Effector CD4-positive, alpha-beta T cell (primary cell): ENCODE results near the gene GART.
A peak's percentile ranks its signal among the peaks of the same experiment; 100 is the strongest.
"Not testable (repeated sequence)": the region's sequence is repeated elsewhere in the genome, so short reads cannot be mapped to it uniquely, and the experiment has no call there.

ENCODE experiments used
- DNase-seq: peaks from one replicate; pipeline ENCODE4 v3.0.0-alpha.2; 2020

Gene GART

DNA sequence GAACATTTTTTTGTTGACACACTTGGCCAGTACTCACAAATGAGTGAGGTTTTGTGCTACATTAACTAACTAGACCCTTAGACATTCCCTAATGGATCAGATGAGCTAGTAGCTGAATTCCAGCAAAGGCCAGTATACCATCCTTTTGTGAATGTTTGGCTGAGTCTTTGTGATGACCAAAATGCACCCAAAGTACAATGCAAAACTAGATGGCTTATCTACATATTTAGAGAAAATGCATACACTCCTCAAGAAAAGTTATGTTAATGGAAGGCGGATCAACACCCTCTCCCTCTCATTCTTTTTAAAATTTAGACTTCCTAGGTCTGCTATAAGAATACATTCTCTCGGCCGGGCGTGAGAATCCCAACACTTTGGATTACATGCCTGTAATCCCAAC is 30.3 kb downstream of the GART start:
- DNase-seq: no peak

DNA sequence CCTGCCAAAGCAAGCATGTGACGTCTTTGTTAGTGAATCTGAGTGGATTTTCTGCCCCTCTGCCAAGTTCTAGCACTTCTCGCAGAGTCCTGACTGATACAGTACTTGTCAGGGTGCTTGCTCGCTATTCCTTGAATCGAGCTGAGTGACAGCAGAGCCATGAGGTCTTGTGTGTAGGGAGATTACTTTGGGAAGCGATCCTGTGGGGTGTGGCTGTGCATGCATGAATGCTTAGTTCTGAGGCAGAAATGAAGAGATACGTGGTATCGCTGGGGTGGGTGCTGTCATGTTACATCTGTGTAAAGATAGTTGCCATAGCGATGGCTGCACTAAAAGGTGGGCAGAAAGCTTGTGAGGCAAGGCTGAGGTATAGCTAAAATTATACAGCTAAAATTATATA is 31.1 kb downstream of the GART start:
- DNase-seq: no peak

DNA sequence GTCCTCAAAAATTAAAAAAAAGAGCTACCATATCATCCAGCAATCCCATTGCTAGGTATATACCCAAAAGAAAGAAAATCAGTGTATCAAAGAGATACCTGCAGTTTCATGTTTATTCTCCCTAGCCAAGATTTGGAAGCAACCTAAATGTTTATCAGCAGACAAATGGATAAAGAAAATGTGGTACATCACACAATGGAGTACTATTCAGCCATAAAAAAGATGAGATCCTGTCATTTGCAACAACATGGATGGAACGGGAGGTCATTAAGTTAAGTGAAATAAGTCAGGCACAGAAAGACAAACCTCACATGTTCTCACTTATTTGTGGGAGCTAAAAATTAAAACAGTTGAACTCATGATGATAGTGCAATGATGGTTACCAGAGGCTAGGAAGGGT is 34.9 kb downstream of the GART start:
- not testable (repeated sequence) for DNase-seq

- no peak for DNase-seq
These were observed 36.1 kb downstream of the GART start for GRCh38 chr21:33505833-33506232.

GRCh38 chr21:33496345-33496744 is 45.6 kb downstream of the GART start:
- no peak for DNase-seq

- no peak for DNase-seq
These were observed 46.2 kb downstream of the GART start for GRCh38 chr21:33495743-33496142.

GRCh38 chr21:33493756-33494155 is 48.2 kb downstream of the GART start:
- DNase-seq: no peak

- no peak for DNase-seq
These were observed 49.3 kb downstream of the GART start for GRCh38 chr21:33492571-33492970.

GRCh38 chr21:33491373-33492102 is 50.4 kb downstream of the GART start, which contains the start of gene DNAJC28:
TSS of gene DNAJC28 (minus strand) at chr21:33491716. CDS start at chr21:33489393, 2,323 bp downstream.
- DNase-seq: peak; percentile 90

DNA sequence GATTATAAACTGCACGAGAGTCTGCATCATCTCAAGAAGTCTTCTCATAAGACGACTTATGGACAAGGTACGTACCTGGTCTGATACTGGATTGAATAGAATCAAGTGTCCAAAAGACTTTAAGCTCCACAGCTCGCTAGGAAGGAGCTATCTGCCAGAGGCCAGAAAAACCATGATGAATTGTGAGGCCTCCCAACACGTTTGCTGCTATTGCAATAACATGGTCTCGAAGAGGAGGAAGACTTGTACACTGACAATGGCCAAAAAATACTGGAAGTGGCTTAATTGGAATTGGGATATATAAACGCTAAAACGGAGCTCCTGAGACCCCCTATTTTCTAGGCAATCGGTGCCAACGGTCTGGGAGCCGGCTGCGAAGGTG is 50.9 kb downstream of the GART start:
- no peak for DNase-seq

DNA sequence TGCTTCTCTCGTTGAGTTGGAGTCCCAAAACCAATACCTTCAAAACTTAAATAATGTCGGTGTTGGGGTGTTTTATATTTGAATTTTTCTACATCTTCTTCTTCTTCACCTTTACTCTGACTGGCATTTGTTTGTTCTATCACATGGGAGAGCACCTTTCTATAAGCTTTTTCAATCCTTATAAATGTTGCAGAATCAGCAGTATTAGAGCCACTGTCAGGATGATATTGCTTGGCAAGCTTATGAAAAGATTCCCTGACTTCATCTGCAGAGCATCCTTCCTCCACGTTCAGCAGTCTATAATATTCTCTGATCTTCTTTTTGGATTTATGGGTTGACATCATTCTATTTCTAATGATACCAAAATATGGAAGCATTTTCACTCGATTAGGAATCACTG is 53.0 kb downstream of the GART start:
- no peak for DNase-seq

GRCh38 chr21:33487996-33488395 is 53.9 kb downstream of the GART start:
- no peak for DNase-seq

- no peak for DNase-seq
These were observed 60.5 kb downstream of the GART start for GRCh38 chr21:33481314-33481943.

DNA sequence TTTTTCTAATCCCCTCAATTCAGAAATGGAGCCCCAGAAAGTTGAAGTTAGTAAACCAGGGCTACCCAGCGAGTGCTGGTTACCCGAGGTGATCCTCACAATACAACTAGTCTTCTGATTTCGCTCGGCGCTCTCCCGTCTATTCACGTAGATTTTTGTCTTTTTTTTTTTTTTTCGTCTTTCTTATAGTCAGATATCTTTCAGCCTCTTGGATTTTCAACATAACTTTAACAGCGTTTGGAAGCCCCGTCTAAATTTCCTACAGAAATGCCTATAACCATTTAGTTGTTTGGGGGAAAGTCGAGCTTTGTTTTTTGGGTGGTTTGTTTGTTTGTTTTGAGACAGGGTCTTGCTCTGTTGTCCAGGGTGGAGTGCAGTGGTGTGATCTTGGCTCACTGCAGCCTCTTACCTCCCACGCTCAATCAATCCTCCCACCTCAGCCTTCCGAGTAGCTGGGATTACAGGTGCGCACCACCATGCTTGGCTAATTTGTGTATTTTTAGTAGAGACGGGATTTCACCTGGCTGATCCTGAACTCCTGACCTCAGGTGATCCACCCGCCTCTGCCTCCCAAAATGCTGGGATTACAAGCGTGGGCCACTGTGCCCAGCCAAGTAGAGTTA is 61.3 kb downstream of the GART start:
- no peak for DNase-seq

DNA sequence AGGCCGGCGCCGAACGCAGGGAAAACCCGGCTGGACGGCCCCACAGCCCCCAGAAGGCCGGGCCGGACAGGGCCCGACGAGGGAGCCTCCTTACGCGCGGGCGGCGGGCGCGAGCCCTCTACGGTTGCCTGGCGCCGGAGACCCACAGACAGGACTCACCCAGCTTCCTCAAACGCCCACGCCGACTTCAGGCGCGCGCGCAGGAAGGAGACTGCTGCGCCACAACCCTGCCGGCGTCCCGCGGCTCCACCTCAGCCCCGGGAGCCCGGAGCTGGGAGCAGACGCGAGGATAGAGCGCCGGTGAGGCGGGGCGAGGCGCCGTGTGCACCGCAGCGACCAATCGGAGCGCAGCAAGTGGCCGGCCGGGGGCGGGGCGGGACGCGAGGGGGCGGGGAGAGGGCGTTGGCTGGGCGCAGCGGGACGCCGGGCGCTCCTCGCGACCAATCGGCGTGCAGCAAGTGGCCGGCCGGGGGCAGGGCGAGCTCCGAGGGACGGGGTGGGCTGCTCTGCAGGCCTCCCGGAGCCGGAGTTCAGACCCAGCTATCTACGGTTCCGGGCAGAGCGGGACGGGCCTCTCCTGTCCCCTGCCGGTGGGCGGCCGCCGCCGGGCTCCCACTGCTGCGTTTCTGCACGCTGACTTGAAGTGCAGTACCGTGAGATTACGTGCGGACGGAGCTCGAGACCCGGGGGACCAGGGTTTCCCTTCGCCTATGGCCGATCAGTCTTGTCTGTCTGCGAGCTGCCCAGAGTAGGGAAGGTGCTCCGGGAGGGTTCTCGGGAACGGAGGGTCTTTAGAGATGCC is 62.0 kb downstream of the GART start, which contains the start of gene TMEM50B:
TMEM50B (minus strand) TSS at position 296 of the 802 bp plus-strand sequence. CDS start 11,089 bp downstream, outside the sequence.
- DNase-seq: peak; percentile 92

- peak; percentile 30 for DNase-seq
These were observed 62.8 kb downstream of the GART start for GRCh38 chr21:33478935-33479678.

DNA sequence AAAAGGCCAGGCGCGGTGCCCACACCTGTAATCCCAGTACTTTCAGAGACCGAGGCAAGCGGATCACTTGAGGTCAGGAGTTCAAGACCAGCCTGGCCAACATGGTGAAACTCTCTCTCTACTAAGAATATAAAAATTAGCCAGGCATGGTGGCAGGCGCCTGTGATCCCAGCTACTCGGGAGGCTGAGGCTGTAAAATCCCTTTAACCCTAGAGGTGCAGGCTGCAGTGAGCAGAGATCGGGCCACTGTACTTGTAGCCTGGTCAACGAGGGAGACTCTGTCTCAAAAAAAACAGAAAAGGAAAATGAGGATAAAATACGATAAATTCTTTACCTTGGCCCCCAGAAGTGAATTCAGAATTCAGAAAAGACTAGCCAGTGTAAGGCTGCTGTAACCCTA is 63.7 kb downstream of the GART start:
- DNase-seq: no peak

DNA sequence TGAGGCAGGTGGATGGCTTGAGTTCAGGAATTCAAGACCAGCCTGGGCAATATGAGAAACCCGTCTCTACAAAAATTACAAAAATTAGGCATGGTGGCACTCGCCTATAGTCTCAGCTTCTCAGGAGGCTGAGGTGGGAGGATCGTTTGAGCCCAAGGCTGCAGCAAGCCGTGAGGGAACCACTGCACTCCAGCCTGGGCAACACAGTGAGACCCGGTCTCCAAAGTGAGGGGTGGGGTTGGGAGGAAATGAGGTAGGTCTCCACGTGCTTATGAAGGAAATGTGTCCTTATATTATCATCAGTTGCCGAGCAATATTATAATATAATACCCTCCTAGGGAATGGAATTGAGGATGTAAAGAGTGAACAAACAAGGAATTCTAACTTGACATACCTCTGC is 64.9 kb downstream of the GART start:
- DNase-seq: no peak

DNA sequence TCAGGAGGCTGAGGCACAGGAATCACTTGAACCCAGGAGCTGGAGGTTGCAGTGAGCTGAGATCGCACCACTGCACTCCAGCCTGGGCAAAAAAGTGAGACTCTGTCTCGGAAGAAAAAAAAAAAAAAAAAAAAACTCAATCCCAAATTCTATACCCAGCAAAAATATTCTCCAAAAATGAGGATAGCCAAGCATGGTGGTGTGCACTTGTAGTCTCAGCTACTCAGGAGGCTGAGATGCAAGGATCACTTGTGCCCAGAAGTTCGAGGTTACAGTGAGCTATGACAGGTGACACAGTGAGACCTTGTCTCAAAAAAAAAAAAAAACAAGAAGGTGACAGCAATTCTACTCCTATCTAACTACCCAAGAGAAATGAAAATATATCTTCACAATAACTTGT is 68.6 kb downstream of the GART start:
- DNase-seq: no peak

DNA sequence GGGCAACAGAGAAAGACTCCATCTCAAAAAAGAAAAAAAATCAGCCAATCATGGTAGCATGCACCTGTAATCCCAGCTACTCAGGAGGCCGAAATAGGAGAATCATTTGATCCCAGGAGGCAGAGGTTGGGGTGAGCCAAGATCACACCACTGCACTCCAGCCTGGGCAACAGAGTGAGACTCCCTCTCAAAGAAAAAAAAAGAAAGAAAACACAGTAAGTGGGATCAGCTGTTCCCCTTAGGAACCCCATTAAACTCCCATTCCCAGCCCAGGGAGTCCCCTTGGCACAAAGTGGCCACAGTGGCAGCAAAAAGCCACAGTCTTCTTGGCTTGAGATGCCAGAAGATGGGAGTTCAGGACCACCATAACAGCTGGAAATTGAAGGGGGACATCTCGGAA is 71.2 kb downstream of the GART start:
- no peak for DNase-seq

GRCh38 chr21:33469183-33469582 is 72.7 kb downstream of the GART start:
- not testable (repeated sequence) for DNase-seq

DNA sequence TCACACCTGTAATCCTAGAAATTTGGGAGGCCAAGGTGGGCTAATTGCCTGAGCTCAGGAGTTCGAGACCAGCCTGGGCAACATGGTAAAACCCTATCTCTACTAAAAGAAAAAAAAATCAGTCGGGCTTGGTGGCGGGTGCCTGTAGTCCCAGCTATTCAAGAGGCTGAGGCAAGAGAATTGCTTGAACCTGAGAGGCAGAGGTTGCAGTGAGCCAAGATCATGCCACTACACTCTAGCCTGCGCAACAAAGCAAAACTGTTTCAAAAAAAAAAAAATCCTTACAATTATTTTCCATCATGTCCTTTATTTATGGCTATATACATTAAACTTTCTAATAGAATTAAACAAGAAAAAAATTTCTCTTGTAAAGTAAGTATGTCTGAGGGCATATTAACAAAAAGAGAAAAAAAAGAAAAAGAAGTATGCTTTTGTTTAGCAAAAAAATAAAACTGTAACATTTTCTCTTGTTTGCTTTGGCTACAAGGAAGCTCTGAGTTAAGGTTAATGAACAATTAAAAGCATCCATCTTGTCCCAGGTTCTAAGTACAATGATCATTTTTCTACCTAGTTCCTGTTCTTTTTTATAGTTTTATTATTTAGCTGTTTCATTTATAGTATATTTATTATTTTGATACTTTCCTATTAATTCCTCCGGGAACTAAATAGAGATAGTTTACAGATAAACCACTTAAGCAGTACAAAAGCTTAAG is 80.2 kb downstream of the GART start:
- no peak for DNase-seq
